HG03342 (cell line): ENCODE measurements around the gene PPP1R3D.
A peak's percentile ranks its signal among the peaks of the same experiment; 100 is the strongest.

Experiments used
- ATAC-seq: cut with Tn5 transposase; IDR thresholded peaks from one replicate; pipeline ENCODE4 v1.9.1; 2021; ENCODE audit warnings: mild to moderate bottlenecking, moderate library complexity; ENCODE audit not compliant: unreplicated experiment

Gene PPP1R3D

DNA sequence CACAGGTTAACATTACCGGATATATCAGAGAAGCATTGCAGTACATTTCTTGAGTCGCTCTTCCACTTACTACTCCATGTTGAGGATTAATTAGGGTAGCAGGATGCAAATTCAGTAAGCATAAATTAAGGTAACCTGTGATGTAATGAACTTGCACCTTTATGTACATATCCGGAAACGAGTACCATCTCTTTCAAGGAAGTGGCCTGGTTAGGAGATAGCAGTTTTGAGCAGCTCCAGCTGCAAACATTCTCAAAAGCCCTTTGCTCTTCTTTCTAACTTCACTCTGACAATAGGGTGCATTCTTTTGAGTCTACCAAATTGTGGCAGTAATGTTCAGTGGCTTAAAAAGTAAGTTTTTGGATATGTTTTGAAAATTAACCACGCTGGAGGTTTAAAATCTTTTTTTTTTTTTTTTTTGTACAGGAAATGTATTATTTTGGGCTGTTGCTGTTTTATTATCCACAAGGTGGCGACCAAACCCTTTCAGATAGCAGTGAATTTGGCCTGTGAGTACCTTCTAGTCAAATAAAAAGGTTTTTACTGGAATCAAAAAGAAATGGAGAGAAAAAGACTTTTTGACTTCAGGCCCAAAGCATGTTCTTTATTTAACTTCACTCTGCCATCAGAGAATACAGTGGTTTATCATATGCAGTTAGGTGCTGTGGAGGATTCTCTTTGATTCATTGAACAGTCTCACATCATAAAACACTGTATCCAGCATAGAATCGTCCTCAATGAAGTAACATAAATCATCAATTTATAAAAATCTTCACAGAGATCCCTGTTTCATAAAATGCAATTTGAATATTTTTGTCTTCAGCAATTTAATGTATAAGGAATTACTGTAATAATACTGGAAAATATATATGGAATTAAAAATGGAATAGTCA lies 9.0 kb upstream of the PPP1R3D start:
- ATAC-seq: no peak

DNA sequence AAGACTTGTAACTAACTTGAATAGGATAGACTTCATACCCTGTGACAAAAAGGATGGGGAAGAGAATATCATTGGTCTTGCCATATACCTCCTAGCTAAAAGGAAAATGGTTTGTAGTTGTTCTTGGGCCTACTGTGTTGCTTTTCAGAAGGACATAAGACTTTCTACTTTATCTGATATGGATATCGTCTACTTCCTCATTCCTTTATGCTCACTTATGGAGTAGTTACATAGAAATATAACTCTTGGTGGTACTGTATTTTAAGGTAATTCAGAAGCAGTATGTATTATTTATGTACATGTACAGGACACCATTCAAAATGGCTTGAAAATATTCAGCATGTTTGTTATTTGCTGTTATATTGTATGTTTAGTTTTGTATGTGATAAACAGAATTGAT lies 8.1 kb upstream of the PPP1R3D start:
- no peak for ATAC-seq

DNA sequence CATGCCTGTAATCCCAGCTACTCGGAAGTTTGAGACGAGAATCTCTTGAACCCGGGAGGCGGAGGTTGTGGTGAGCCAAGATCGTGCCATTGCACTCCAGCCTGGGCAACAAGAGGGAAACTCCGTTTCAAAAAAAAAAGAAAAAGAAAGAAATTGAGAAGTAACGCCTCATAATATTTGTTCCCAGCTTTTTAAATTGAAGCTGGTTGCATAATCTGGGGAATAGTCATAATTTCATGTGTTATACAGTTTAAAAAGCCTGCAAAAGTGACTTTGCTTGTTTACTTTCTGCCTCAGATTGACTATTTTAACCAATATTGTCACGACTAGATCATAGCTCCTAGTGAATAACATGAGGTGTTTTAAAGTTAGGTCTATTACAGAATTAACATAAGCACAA lies 7.3 kb upstream of the PPP1R3D start:
- ATAC-seq: no peak

GRCh38 chr20:59945731-59946130 lies 5.6 kb upstream of the PPP1R3D start:
- ATAC-seq: no peak

- no peak for ATAC-seq
Measured at GRCh38 chr20:59945175-59945574, 5.1 kb upstream of the PPP1R3D start.

DNA sequence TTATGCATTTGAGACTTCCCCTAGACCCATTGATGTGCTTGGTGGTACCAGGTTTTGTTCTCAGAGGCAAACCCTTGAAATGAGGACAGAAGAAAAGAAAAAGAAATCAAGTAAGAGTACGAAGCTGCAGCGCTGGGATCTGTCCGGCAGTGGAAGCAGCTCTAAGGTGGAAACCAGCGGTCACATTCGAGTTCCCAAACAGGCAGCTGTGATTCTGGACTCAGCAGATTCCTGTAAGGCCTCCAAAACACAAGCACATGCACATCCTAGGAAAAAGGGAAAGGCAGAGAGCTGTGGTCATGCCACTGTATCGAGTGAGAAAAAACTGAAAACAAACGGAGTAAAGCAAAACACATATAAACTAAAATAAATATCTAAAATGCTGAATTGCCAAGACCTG lies 4.6 kb upstream of the PPP1R3D start:
- ATAC-seq: no peak

GRCh38 chr20:59942245-59942644 lies 2.1 kb upstream of the PPP1R3D start:
- ATAC-seq: no peak

- ATAC-seq: peak; percentile 2
Measured at GRCh38 chr20:59940956-59941294, 820 bp upstream of the PPP1R3D start.

GRCh38 chr20:59939879-59940128 lies 301 bp downstream of the PPP1R3D start:
- peak; percentile 30 for ATAC-seq

DNA sequence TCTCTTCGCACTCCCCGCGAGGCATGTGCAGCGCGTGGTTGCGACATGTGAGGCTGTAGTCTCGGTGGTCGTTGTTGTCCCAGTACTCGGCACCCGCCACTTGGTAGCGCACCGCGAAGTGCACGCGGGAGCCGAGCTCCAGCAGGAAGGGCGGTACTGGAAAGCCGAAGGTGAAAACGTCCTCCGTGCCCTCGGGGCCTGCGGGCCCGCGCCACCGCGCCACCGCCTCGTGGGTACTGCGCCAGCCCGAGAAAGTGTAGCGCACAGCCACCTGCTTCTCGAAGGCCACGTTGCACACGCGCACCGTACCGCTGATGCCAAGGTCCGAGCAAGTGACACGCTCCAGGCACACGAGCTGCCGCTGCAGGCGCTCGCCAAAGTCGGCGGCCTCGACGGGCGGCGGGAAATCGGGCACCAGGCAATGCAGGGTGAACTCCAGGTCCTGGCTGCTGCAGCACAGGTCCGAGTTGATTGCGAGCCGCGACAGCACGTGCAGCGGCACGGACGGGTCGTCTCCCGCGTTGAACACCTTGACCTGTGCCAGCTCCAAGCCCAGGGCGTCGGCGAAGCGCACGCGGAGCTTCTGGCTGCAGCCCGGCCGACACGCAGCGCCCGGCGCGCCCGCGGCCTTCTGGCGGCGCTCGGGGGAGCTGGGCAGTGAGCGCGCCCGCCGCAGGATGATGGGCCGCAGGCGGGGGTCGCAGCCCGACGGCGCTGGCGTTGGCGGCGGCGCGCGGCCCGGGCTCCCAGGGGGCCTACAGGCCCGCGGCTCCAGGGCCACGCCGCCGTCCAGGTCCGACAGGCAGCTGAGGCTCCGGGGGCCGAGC lies 840 bp downstream of the PPP1R3D start:
- ATAC-seq: no peak

GRCh38 chr20:59938696-59939051 lies 1.4 kb downstream of the PPP1R3D start:
- ATAC-seq: no peak

DNA sequence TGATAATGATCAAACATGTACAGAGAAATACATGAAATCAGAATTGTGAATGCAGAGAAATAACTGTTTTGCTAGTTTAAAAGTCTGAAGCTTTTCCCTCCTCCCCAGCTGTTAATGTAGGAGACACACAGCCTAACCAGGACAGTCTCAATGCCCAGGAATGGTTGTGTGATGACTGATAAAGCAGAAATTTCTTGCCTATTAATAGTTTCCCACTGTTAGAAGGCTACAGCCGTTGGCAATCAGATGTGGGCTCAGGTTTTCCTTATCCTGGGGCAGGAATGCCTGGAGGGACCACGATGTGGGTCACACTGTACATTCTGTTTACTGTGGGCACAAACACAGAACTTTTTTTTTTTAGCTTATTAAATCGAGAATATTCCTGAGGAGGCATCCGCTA lies 1.9 kb downstream of the PPP1R3D start:
- no peak for ATAC-seq

DNA sequence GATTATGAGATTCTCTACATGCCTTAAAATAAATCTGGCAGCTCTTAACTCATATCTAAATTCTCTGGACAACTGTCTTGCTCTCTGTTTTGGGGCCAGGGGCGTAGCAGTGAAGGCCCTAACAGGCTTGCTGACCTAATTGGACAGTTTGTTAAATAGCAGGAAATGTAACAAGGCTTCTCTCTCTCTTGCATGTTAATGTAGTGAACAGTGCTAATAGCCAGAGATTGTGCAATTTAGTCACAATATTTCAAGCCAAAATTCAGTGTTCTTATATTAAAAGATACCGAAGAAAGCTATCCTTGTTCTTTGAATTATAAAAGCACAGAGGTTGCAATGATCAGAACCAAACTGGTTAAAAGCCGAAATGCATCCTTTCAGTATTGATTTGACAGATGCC lies 3.0 kb downstream of the PPP1R3D start:
- no peak for ATAC-seq

- ATAC-seq: no peak
Measured at GRCh38 chr20:59936409-59936808, 3.7 kb downstream of the PPP1R3D start.

GRCh38 chr20:59935457-59936185 lies 4.5 kb downstream of the PPP1R3D start:
- ATAC-seq: no peak

GRCh38 chr20:59933849-59934585 lies 6.1 kb downstream of the PPP1R3D start:
- peak; percentile 91 for ATAC-seq

- ATAC-seq: no peak
Measured at GRCh38 chr20:59933296-59933848, 6.7 kb downstream of the PPP1R3D start, which contains the start of gene SYCP2. Gene SYCP2 (minus strand): TSS chr20:59933637. CDS start chr20:59922413, 11,224 bp downstream.

DNA sequence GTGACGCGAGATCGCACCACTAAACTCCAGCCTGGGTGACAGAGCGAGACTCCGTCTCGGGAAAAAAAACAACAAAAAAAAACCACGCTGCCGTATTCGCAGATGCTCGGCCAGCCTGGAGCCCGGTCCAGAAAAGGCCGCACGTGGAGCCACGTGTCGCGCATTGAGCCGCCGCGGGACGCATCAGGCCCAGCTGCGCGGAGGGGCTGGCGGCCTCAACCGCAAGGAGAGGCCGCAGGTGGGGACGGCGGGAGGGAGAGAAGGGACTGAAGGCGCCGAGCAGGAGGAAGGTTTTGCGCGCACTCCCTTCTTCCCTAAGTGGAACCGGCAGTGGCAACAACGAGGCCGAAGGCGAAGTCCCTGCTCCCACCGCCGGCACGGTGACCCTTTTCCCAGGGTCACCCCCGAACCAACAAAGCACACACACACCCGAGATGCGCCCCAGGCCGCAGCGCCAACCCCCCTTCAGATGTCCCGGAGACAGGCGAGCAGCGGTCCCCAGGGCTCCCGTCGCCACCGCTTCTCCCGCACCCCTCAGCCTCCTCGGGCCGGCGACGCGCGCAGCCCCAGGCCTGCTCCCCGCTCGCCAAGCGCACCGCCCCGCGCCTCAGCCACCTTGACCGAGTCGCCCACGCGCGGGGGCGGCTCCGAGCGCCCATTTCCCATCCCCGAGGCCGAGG lies 7.3 kb downstream of the PPP1R3D start:
- no peak for ATAC-seq

DNA sequence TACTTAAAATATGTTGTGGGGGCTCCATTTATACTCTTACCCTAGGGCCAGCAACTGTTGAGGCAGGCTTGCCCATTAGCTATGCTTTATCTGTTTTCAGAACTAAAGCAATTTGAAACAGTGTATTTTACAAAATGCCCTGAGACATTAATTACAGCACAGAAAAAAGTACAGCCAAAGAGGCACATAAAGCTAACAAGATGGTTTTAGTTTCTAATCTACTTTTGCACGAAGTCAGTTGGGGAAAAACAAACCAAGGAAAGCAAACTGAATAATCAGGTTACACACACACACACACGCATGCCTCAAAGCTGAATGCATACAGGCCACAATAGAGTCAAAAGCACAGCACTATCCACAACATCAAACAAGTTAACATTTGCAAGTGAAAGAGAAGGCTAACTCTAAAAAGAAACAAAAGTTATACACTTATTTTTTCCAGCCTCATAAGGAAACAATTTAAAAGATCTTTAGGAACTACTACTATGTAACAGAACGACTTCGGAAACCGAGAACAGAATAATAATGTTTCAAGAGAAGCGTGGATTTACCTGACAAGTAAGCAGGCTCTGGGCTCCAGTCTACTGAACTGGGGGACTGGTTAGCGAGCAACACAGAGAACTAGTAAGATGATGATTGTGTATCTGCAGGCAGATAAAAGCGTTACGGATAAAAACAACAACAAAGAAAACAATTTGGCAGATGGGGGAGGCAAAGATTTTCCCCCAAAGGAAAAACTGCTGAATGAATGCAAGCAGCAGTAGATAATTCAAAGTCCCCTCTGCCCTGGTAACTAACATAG lies 8.4 kb downstream of the PPP1R3D start:
- no peak for ATAC-seq
